SK-N-SH treated with all-trans-retinoic acid at 6 μM for 48 hours (cell line): ENCODE data around the gene SLX4IP.

ENCODE experiments used
- ATAC-seq: fragments of 200-7000 bp; cut with Tn5 transposase; 3 replicates; pipeline ENCODE4 v1.9.1; 2020; ENCODE audit warnings: mild to moderate bottlenecking, moderate library complexity
- ARNTL ChIP-seq: fragments of 450-650 bp; formaldehyde crosslinking; IDR thresholded peaks from 2 replicates; pipeline ENCODE4 v1.5.0; 2020; ENCODE audit warnings: low read depth, mild to moderate bottlenecking, moderate library complexity, borderline replicate concordance
- BACH2 ChIP-seq: fragments of 250-450 bp; sonication (Bioruptor Pico); IDR thresholded peaks from 2 replicates; pipeline ENCODE4 v1.9.0; 2021; ENCODE audit warnings: mild to moderate bottlenecking, borderline replicate concordance
- CSDC2 ChIP-seq: fragments of 250-450 bp; sonication (Bioruptor Pico); IDR thresholded peaks from 2 replicates; pipeline ENCODE4 v1.5.0; 2020; ENCODE audit warnings: mild to moderate bottlenecking, moderate library complexity
- ESRRG ChIP-seq: fragments of 250-450 bp; sonication (Bioruptor Pico); IDR thresholded peaks from 2 replicates; pipeline ENCODE4 v1.6.1; 2021; ENCODE audit warnings: mild to moderate bottlenecking
- GLIS3 ChIP-seq: fragments of 250-450 bp; sonication (Bioruptor Pico); IDR thresholded peaks from 2 replicates; pipeline ENCODE4 v1.5.0; 2020; ENCODE audit warnings: mild to moderate bottlenecking, moderate library complexity
- ISL1 ChIP-seq: fragments of 250-450 bp; sonication (Bioruptor Pico); IDR thresholded peaks from 2 replicates; pipeline ENCODE4 v2.1.2; 2022; ENCODE audit warnings: mild to moderate bottlenecking, moderate library complexity
- OSR1 ChIP-seq: fragments of 250-450 bp; sonication (Bioruptor Pico); IDR thresholded peaks from 2 replicates; pipeline ENCODE4 v1.8.0; 2022; ENCODE audit warnings: moderate library complexity, mild to moderate bottlenecking, inconsistent platforms
- PPARA ChIP-seq: fragments of 250-450 bp; sonication (Bioruptor Pico); IDR thresholded peaks from 2 replicates; pipeline ENCODE4 v1.5.0; 2020; ENCODE audit warnings: mild to moderate bottlenecking, borderline replicate concordance
- RARB ChIP-seq: fragments of 250-450 bp; sonication (Bioruptor Pico); IDR thresholded peaks from 2 replicates; pipeline ENCODE4 v1.8.0; 2021; ENCODE audit warnings: mild to moderate bottlenecking, moderate library complexity
- SNAI2 ChIP-seq: fragments of 250-450 bp; sonication (Bioruptor Pico); IDR thresholded peaks from 2 replicates; pipeline ENCODE4 v1.5.0; 2020; ENCODE audit warnings: mild to moderate bottlenecking, moderate library complexity
- TCF4 ChIP-seq: fragments of 250-450 bp; sonication (Bioruptor Pico); IDR thresholded peaks from 2 replicates; pipeline ENCODE4 v1.8.0; 2021; ENCODE audit warnings: mild to moderate bottlenecking, moderate library complexity, borderline replicate concordance
- TOX ChIP-seq: fragments of 250-450 bp; sonication (Bioruptor Pico); IDR thresholded peaks from 2 replicates; pipeline ENCODE4 v1.8.0; 2021; ENCODE audit warnings: mild to moderate bottlenecking, moderate library complexity, borderline replicate concordance
- ZC3H10 ChIP-seq: fragments of 250-450 bp; sonication (Bioruptor Pico); IDR thresholded peaks from 2 replicates; pipeline ENCODE4 v1.5.1; 2021; ENCODE audit warnings: mild to moderate bottlenecking, moderate library complexity
- ZFP3 ChIP-seq: fragments of 250-450 bp; sonication (Bioruptor Pico); IDR thresholded peaks from 2 replicates; pipeline ENCODE4 v1.5.0; 2020; ENCODE audit warnings: mild to moderate bottlenecking, moderate library complexity
- ZNF565 ChIP-seq: fragments of 450-650 bp; formaldehyde crosslinking; conservative IDR thresholded peaks from 2 replicates; pipeline ENCODE4 v1.5.0; 2020; ENCODE audit warnings: low read depth, mild to moderate bottlenecking, moderate library complexity
- ZNF70 ChIP-seq: fragments of 450-650 bp; formaldehyde crosslinking; IDR thresholded peaks from 2 replicates; pipeline ENCODE4 v1.5.0; 2020; ENCODE audit warnings: mild to moderate bottlenecking, moderate library complexity
- ZNF8 ChIP-seq: fragments of 450-650 bp; formaldehyde crosslinking; IDR thresholded peaks from 2 replicates; pipeline ENCODE4 v1.5.0; 2020; ENCODE audit warnings: mild to moderate bottlenecking, moderate library complexity
- TF ChIP-seq, protein P1 (sequence below): fragments of 250-450 bp; sonication (Bioruptor Pico); IDR thresholded peaks from 2 replicates; pipeline ENCODE4 v1.5.1; 2021; ENCODE audit warnings: mild to moderate bottlenecking, moderate library complexity
- TF ChIP-seq, protein P2 (sequence below): fragments of 250-450 bp; sonication (Bioruptor Pico); IDR thresholded peaks from 2 replicates; pipeline ENCODE4 v1.8.0; 2020; ENCODE audit warnings: mild to moderate bottlenecking, moderate library complexity, borderline replicate concordance
- TF ChIP-seq, protein P3 (sequence below): fragments of 250-450 bp; sonication (Bioruptor Pico); IDR thresholded peaks from 2 replicates; pipeline ENCODE4 v1.8.0; 2021; ENCODE audit warnings: low read depth, mild to moderate bottlenecking, moderate library complexity, borderline replicate concordance
- TF ChIP-seq, protein P4 (sequence below): fragments of 250-450 bp; sonication (Bioruptor Pico); IDR thresholded peaks from 2 replicates; pipeline ENCODE4 v1.5.1; 2020; ENCODE audit warnings: low read depth, mild to moderate bottlenecking, moderate library complexity

SLX4IP gene

DNA sequence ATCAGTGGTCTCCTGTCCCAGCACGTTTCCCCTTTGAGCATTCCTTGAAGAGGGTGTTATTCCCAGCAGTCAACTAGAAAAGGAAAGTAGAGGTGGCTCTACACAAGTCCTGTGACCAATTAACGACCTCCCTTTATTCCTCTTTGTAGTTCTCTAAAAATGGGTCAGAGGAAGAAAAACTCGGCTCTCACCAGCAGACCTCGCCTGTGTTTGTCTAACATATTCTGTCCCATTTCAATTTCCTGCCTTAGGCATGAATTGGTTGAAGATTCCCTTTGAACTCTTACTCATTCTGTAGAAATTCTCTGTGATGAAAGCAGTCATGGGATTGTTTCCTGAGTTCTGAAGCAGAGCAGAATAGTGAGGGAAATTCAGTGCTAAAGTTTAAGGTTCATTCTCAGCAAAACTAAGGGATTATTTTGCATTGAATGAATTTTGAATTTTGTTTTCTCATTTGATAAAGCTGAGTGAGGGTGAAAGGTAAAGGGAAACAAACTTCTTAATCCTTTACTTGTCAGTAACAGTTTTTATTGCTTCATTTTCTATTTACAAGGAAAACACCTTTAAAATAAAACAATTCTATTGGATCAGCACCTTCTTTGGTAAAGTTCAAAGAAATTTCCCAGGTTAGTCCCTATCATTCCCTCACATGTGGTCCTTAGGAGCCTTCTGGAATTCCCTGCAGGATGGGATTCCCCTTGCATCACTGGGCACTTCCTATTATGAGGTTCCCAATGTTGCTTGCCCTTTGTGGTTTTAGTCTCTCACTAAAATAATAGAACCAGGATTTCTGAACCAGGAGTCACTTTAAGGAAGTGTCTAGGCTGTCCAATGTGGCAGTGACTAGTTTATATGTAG, 105.8 kb downstream of the SLX4IP start:
- no peak for TF ChIP-seq ISL1
- TF ChIP-seq ZNF565: no peak
- TF ChIP-seq OSR1: no peak
- TF ChIP-seq, protein P1, sequence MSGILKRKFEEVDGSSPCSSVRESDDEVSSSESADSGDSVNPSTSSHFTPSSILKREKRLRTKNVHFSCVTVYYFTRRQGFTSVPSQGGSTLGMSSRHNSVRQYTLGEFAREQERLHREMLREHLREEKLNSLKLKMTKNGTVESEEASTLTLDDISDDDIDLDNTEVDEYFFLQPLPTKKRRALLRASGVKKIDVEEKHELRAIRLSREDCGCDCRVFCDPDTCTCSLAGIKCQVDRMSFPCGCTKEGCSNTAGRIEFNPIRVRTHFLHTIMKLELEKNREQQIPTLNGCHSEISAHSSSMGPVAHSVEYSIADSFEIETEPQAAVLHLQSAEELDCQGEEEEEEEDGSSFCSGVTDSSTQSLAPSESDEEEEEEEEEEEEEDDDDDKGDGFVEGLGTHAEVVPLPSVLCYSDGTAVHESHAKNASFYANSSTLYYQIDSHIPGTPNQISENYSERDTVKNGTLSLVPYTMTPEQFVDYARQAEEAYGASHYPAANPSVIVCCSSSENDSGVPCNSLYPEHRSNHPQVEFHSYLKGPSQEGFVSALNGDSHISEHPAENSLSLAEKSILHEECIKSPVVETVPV (CRISPR knock-in tag): no peak
- TF ChIP-seq, protein P2, sequence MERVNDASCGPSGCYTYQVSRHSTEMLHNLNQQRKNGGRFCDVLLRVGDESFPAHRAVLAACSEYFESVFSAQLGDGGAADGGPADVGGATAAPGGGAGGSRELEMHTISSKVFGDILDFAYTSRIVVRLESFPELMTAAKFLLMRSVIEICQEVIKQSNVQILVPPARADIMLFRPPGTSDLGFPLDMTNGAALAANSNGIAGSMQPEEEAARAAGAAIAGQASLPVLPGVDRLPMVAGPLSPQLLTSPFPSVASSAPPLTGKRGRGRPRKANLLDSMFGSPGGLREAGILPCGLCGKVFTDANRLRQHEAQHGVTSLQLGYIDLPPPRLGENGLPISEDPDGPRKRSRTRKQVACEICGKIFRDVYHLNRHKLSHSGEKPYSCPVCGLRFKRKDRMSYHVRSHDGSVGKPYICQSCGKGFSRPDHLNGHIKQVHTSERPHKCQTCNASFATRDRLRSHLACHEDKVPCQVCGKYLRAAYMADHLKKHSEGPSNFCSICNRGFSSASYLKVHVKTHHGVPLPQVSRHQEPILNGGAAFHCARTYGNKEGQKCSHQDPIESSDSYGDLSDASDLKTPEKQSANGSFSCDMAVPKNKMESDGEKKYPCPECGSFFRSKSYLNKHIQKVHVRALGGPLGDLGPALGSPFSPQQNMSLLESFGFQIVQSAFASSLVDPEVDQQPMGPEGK (CRISPR knock-in tag): no peak
- no peak for TF ChIP-seq TCF4 (CRISPR knock-in tag)
- TF ChIP-seq TOX (CRISPR knock-in tag): no peak
- no peak for TF ChIP-seq ESRRG
- TF ChIP-seq CSDC2 (CRISPR knock-in tag): no peak
- TF ChIP-seq, protein P3, sequence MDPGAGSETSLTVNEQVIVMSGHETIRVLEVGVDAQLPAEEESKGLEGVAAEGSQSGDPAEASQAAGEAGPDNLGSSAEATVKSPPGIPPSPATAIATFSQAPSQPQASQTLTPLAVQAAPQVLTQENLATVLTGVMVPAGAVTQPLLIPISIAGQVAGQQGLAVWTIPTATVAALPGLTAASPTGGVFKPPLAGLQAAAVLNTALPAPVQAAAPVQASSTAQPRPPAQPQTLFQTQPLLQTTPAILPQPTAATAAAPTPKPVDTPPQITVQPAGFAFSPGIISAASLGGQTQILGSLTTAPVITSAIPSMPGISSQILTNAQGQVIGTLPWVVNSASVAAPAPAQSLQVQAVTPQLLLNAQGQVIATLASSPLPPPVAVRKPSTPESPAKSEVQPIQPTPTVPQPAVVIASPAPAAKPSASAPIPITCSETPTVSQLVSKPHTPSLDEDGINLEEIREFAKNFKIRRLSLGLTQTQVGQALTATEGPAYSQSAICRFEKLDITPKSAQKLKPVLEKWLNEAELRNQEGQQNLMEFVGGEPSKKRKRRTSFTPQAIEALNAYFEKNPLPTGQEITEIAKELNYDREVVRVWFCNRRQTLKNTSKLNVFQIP: no peak
- TF ChIP-seq RARB: no peak
- TF ChIP-seq ZC3H10 (CRISPR knock-in tag): no peak
- TF ChIP-seq ZNF70: no peak
- no peak for TF ChIP-seq ZNF8
- no peak for TF ChIP-seq ZFP3 (CRISPR knock-in tag)
- TF ChIP-seq PPARA (CRISPR knock-in tag): no peak
- TF ChIP-seq, protein P4, sequence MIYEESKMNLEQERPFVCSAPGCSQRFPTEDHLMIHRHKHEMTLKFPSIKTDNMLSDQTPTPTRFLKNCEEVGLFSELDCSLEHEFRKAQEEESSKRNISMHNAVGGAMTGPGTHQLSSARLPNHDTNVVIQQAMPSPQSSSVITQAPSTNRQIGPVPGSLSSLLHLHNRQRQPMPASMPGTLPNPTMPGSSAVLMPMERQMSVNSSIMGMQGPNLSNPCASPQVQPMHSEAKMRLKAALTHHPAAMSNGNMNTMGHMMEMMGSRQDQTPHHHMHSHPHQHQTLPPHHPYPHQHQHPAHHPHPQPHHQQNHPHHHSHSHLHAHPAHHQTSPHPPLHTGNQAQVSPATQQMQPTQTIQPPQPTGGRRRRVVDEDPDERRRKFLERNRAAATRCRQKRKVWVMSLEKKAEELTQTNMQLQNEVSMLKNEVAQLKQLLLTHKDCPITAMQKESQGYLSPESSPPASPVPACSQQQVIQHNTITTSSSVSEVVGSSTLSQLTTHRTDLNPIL (CRISPR knock-in tag): no peak
- TF ChIP-seq SNAI2 (CRISPR knock-in tag): no peak
- TF ChIP-seq BACH2 (CRISPR knock-in tag): no peak
- peak; percentile 81 for ATAC-seq

DNA sequence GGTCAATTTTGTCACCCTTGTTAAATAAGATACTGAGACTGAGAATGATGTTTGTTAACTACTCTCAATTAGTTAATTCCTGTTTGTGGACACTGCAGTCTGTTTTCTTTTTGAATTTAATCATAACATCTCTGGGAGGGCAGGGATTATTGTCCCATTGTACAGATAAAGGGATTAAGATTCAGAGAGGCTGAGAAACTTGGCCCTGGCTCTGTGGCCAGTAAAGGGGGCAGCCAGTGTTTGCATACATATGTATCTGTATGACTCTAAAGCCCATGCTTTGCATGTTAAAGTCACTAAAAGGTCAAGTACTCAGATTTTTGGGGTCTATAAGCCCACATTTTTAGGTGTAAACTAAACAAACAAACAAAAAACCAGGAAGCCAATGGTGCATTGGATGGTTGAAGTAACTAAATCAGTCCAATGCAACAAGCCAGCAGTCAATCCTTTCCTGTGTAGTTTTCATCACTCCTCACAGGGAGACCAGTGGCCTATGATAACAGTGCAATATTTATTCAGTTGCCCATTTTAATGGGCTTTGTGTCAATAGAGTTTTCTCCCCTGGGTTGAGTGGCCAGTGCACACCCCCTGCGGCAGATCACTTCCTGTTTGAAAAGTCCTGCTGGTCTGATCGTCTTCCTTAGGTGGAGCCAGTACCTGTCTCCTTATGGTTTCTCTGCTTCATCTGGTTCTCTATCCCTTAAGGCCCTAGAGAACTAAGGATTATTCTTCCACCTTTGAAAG, 106.7 kb downstream of the SLX4IP start:
- ATAC-seq: no peak
- no peak for TF ChIP-seq ISL1
- TF ChIP-seq ZFP3 (CRISPR knock-in tag): no peak
- TF ChIP-seq SNAI2 (CRISPR knock-in tag): no peak
- TF ChIP-seq ZNF565: no peak
- TF ChIP-seq, protein P2 (CRISPR knock-in tag): no peak
- TF ChIP-seq TOX (CRISPR knock-in tag): no peak
- TF ChIP-seq TCF4 (CRISPR knock-in tag): no peak
- no peak for TF ChIP-seq ZNF8
- TF ChIP-seq ARNTL: no peak
- TF ChIP-seq, protein P1 (CRISPR knock-in tag): no peak
- no peak for TF ChIP-seq ZC3H10 (CRISPR knock-in tag)
- no peak for TF ChIP-seq GLIS3 (CRISPR knock-in tag)
- TF ChIP-seq OSR1: no peak
